CD4-positive, alpha-beta memory T cell (primary cell): ENCODE data around the gene FBLN7. TPM values are rescaled to one million over a fixed set of nuclear protein-coding genes. Genes with fewer than 3 reads are reported as not detected.
A peak's percentile ranks its signal among the peaks of the same experiment; 100 is the strongest.
"Not testable (repeated sequence)": the region's sequence is repeated elsewhere in the genome, so short reads cannot be mapped to it uniquely, and the experiment has no call there.

Source experiments
- CTCF ChIA-PET: fragments of 350-600 bp; sonication (Branson Sonifier 250); formaldehyde crosslinking; loops from one replicate; lab custom pipeline; 2021; ENCODE audit warnings: inconsistent platforms; ENCODE audit not compliant: partially characterized antibody; lab: Charles Lee
- POLR2A ChIA-PET: fragments of 350-600 bp; sonication (Branson Sonifier 250); formaldehyde crosslinking; loops from one replicate; lab custom pipeline; 2021; ENCODE audit not compliant: partially characterized antibody; lab: Charles Lee
- DNase-seq, 5 donors: peaks; one replicate each; pipeline versions ENCODE4 v3.0.0 to v3.0.0-alpha.2; 2020 to 2022; ENCODE audit warnings: mixed read lengths in 1 of 5
- H3K27ac ChIP-seq: one replicate; pipeline ENCODE4 v1.7.0; 2013; ENCODE audit warnings: low read depth, low read length
- H3K27me3 ChIP-seq: 2 replicates; pipeline ENCODE4 v1.7.0; 2013; ENCODE audit warnings: mild to moderate bottlenecking, low read length, moderate library complexity; ENCODE audit not compliant: insufficient read depth
- H3K36me3 ChIP-seq: 2 replicates; pipeline ENCODE4 v1.7.0; 2013; ENCODE audit warnings: mild to moderate bottlenecking, low read length, moderate library complexity; ENCODE audit not compliant: insufficient read depth
- H3K4me1 ChIP-seq: 2 replicates; pipeline ENCODE4 v1.7.0; 2013; ENCODE audit warnings: mild to moderate bottlenecking, low read length, moderate library complexity; ENCODE audit not compliant: insufficient read depth
- H3K4me3 ChIP-seq, 2 donors: one replicate each; pipeline ENCODE4 v1.7.0; 2013; ENCODE audit warnings: low read length in 2 of 2, mild to moderate bottlenecking in 1 of 2
- H3K9me3 ChIP-seq, 2 donors: one replicate each; pipeline ENCODE4 v1.7.0; 2013; ENCODE audit warnings: low read length in 2 of 2, control low read depth in 1 of 2; ENCODE audit not compliant: control insufficient read depth in 1 of 2
- H3K27ac Mint-ChIP-seq, 7 donors: one replicate each; pipeline ENCODE4 v1.8.0; 2020 to 2021; ENCODE audit warnings: mixed read lengths in 7 of 7, mild to moderate bottlenecking in 6 of 7, inconsistent platforms in 3 of 7, moderate library complexity in 3 of 7
- H3K27me3 Mint-ChIP-seq, 2 donors: one replicate each; pipeline ENCODE4 v1.8.0; 2020 to 2021; ENCODE audit warnings: mixed read lengths in 2 of 2
- H3K36me3 Mint-ChIP-seq, 2 donors: one replicate each; pipeline ENCODE4 v1.8.0; 2020 to 2021; ENCODE audit warnings: mixed read lengths in 2 of 2, inconsistent platforms in 1 of 2, mild to moderate bottlenecking in 1 of 2
- H3K4me1 Mint-ChIP-seq, 4 donors: one replicate each; pipeline ENCODE4 v1.8.0; 2020 to 2021; ENCODE audit warnings: mixed read lengths in 4 of 4, mild to moderate bottlenecking in 1 of 4
- H3K4me3 Mint-ChIP-seq, 8 donors: one replicate each; pipeline ENCODE4 v1.8.0; 2020 to 2021; ENCODE audit warnings: mixed read lengths in 8 of 8, mild to moderate bottlenecking in 7 of 8, moderate library complexity in 6 of 8, inconsistent platforms in 3 of 8
- H3K9me3 Mint-ChIP-seq, 8 donors: one replicate each; pipeline ENCODE4 v1.8.0; 2020 to 2021; ENCODE audit warnings: mixed read lengths in 8 of 8, mild to moderate bottlenecking in 5 of 8, inconsistent platforms in 3 of 8, moderate library complexity in 1 of 8
- intact Hi-C: fragments of 100-400 bp; cut with micrococcal nuclease; formaldehyde crosslinking; loops from one replicate; pipeline ENCODE4 v1.15.1; 2023
- polyA plus RNA-seq, 2 donors: library from polyadenylated mRNA; unstranded; fragments of 300-500 nt; fragmentation: Illumina TruSeq; gene quantifications; one replicate each; pipeline ENCODE4 v1.2.3, GENCODE V29; 2021
- total RNA-seq, 2 experiments: library from RNA; stranded (reverse); gene quantifications; one replicate each; pipeline ENCODE4 v1.2.3, GENCODE V29; 2021

Gene FBLN7
- total and polyA plus RNA-seq, 4 experiments from 2014 or later: 29.3 to 41.2 (median 35.7) TPM

DNA sequence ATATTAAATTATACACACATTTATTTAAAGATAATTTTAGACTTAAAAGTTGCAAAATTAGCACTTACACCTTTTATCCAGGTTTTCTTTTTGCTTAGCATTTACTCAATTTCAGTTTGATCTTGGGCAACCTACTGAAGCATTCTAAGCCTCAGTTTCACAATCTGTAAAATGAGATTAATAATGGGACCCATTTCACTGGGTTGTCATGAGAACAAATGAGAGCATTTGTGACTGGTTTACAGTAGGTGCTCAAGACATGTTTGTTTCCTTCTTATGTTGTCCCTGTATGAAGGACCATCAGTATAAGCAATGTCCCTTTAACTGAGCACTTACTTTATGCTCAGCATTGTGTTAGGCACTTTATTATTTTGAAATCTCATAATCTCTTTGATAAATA lies 4.8 kb upstream of the FBLN7 start:
- Histone ChIP-seq H3K4me3 (no peak overlapping the region), H3K4me1 (peaks cover 4% of the 10 kb centered on the region), H3K27ac (no peak overlapping the region), H3K27me3 (no peaks in the 10 kb centered on the region), H3K36me3 (no peaks in the 10 kb centered on the region), H3K9me3 (no peaks in the 10 kb centered on the region)
- DNase-seq: no peak
- intact Hi-C loops: no loop called here
- Mint-ChIP-seq H3K4me1 (peaks cover 12 to 19% (median 15%) of the 10 kb centered on the region in 4 donors), H3K36me3 (peaks cover 2 to 26% of the 10 kb centered on the region in 2 donors), H3K4me3 (no peak overlapping the region), H3K27ac (no peak overlapping the region), H3K9me3 (peaks cover 0 to 26% (median 12%) of the 10 kb centered on the region in 8 donors), H3K27me3 (peaks cover 12 to 14% of the 10 kb centered on the region in 2 donors)
- ChIA-PET CTCF (interaction anchor here (2.9 kb wide), 1 partner anchor 12 kb away, joined by 8 read pairs; no protein-coding TSS in a partner anchor), POLR2A (no interaction called here)

DNA sequence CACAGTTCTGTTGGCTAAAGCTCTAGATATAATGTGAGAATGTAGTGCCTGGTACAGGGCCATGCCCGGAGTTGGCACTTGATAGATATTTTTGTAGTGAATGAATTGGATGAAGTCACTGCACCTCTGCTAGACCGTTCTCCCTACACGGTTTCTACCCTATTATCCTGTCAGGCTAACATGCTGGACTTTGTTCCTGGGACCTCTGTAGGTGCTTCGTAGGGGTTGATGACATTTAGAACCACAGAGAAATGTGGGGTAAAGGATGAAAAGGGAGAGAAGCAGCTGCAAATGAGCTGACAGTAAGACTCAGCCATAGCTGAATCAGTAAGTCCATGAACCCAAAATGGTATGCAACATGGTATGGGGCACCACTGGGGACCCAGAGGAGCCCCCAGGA lies 4.1 kb upstream of the FBLN7 start:
- peaks cover 2 to 26% of the 10 kb centered on the region in 2 donors for H3K36me3 Mint-ChIP-seq
- POLR2A ChIA-PET: interaction anchor here (1.2 kb wide), 1 partner anchor 49 kb away, joined by 3 read pairs; no protein-coding TSS in a partner anchor
- Histone ChIP-seq H3K4me1 (peaks cover 4% of the 10 kb centered on the region), H3K27me3 (no peaks in the 10 kb centered on the region), H3K4me3 (no peak overlapping the region), H3K27ac (no peak overlapping the region), H3K36me3 (no peaks in the 10 kb centered on the region), H3K9me3 (no peaks in the 10 kb centered on the region)
- CTCF ChIA-PET: interaction anchor here (2.9 kb wide), 1 partner anchor 12 kb away, joined by 8 read pairs; no protein-coding TSS in a partner anchor
- no peak for DNase-seq
- intact Hi-C loops: no loop called here
- H3K9me3 Mint-ChIP-seq: peaks cover 0 to 23% (median 11%) of the 10 kb centered on the region in 8 donors
- peaks cover 12 to 19% (median 15%) of the 10 kb centered on the region in 4 donors for H3K4me1 Mint-ChIP-seq
- H3K4me3 Mint-ChIP-seq: no peak overlapping the region
- peaks cover 12 to 14% of the 10 kb centered on the region in 2 donors for H3K27me3 Mint-ChIP-seq
- no peak overlapping the region for H3K27ac Mint-ChIP-seq

DNA sequence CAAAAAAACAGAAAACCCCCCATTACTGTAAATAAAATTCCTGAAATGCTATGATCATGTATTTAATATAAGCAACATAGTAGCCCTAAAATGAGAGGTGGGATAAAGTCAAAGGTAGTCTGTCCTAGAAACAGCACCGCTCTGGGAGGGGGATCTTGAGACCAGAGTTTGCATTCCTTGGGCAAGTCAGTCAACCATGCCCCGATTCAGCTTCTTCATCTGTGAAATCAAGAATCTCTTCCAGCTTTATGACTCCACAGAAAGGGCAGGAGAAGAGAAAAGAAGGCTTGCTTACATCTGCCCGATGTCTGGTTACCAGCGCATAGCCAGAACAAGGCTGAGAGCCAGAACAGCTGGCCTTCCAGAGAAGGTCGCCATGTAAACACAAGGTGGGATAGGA lies 2.1 kb upstream of the FBLN7 start:
- DNase-seq: no peak
- Histone ChIP-seq H3K27ac (no peak overlapping the region), H3K27me3 (no peaks in the 10 kb centered on the region), H3K4me1 (peaks cover 4% of the 10 kb centered on the region), H3K9me3 (no peaks in the 10 kb centered on the region), H3K4me3 (no peak overlapping the region), H3K36me3 (no peaks in the 10 kb centered on the region)
- H3K4me3 Mint-ChIP-seq: peak overlapping the region in 1 of 8 donors; percentile 33
- ChIA-PET POLR2A (no interaction called here), CTCF (interaction anchor here (2.9 kb wide), 1 partner anchor 14 kb away, joined by 8 read pairs; no protein-coding TSS in a partner anchor)
- peaks cover 16 to 20% of the 10 kb centered on the region in 2 donors for H3K27me3 Mint-ChIP-seq
- peaks cover 12 to 19% (median 15%) of the 10 kb centered on the region in 4 donors for H3K4me1 Mint-ChIP-seq
- peaks cover 2 to 26% of the 10 kb centered on the region in 2 donors for H3K36me3 Mint-ChIP-seq
- intact Hi-C loops: no loop called here
- H3K9me3 Mint-ChIP-seq: peaks cover 0 to 23% (median 11%) of the 10 kb centered on the region in 8 donors
- H3K27ac Mint-ChIP-seq: peak overlapping the region in 2 of 7 donors; percentile 31 to 45

DNA sequence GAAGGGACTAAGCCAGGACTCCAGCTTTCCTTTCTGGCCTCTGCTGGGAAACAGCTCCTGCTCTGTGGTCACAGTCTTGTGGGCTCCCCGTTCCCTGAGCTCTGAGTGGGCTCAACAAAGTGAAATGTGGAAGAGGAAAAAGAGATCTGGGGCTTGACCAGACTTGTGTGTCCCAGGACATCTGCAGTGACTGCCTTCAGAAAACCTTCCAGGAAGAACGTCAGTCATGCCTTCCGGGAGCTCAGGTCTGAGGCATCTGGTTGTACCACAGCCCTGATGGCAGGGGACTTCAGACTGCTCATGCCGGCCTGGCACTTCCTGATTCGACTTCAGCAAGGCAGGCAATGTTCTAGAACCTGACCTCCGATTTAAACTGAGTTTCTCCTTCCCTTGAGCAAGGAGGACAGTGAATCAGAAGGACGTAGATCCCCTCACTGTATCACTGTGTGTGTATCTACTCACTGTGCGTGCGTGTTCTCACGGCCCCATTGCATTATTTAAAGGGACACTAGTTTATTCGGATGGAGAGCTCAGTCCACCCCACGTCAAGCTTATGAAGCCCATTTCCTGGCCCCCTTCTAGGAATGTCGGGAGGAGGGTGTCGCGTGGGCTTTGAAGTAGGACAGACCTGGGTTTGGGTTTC lies 548 bp upstream of the FBLN7 start:
- CTCF ChIA-PET: interaction anchor here (0.6 to 2.0 kb wide), 3 partner anchors 10 to 18 kb away, joined by 3 to 5 read pairs (median 3); no protein-coding TSS in a partner anchor
- intact Hi-C loops: no loop called here

DNA sequence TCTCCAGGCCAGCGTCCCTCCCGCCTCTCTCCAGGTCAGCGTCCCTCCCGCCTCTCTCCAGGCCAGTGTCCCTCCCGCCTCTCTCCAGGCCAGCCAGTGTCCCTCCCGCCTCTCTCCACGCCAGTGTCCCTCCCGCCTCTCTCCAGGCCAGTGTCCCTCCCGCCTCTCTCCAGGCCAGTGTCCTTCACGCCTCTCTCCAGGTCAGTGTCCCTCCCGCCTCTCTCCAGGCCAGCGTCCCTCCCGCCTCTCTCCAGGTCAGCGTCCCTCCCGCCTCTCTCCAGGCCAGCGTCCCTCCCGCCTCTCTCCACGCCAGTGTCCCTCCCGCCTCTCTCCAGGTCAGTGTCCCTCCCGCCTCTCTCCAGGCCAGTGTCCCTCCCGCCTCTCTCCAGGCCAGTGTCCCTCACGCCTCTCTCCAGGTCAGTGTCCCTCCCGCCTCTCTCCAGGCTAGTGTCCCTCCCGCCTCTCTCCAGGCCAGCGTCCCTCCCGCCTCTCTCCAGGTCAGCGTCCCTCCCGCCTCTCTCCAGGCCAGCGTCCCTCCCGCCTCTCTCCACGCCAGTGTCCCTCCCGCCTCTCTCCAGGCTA lies 939 bp downstream of the FBLN7 start:
- H3K4me1 ChIP-seq, H3K4me3 Mint-ChIP-seq, H3K9me3 Mint-ChIP-seq, H3K4me1 Mint-ChIP-seq, H3K36me3 ChIP-seq, H3K4me3 ChIP-seq, CTCF ChIA-PET, H3K27ac Mint-ChIP-seq, H3K9me3 ChIP-seq, POLR2A ChIA-PET, intact Hi-C loops, H3K27ac ChIP-seq, DNase-seq, H3K27me3 ChIP-seq: not testable (repeated sequence)
- peaks cover 16 to 20% of the 10 kb centered on the region in 2 donors for H3K27me3 Mint-ChIP-seq
- peaks cover 2 to 14% of the 10 kb centered on the region in 2 donors for H3K36me3 Mint-ChIP-seq

More for the DNA sequence above, 548 bp upstream of the FBLN7 start:
- Histone ChIP-seq H3K4me1 (peaks cover 4% of the 10 kb centered on the region), H3K27me3 (no peaks in the 10 kb centered on the region), H3K27ac (no peak overlapping the region), H3K36me3 (no peaks in the 10 kb centered on the region), H3K9me3 (no peaks in the 10 kb centered on the region), H3K4me3 (peak overlapping the region; percentile 27 to 36)
- peaks cover 7 to 11% (median 10%) of the 10 kb centered on the region in 4 donors for H3K4me1 Mint-ChIP-seq
- POLR2A ChIA-PET: interaction anchor here (0.6 to 1.1 kb wide), 4 partner anchors 17 to 94 kb away, joined by 3 to 6 read pairs (median 4); no protein-coding TSS in a partner anchor
- H3K27me3 Mint-ChIP-seq: peaks cover 16 to 20% of the 10 kb centered on the region in 2 donors
- H3K36me3 Mint-ChIP-seq: peaks cover 2 to 23% of the 10 kb centered on the region in 2 donors
- H3K27ac Mint-ChIP-seq: peak overlapping the region in 3 of 7 donors; percentile 57 to 75 (median 58)
- peak in 1 of 5 donors; percentile 3 for DNase-seq
- peak overlapping the region; percentile 43 to 79 (median 62) for H3K4me3 Mint-ChIP-seq
- peaks cover 0 to 16% (median 7%) of the 10 kb centered on the region in 8 donors for H3K9me3 Mint-ChIP-seq

DNA sequence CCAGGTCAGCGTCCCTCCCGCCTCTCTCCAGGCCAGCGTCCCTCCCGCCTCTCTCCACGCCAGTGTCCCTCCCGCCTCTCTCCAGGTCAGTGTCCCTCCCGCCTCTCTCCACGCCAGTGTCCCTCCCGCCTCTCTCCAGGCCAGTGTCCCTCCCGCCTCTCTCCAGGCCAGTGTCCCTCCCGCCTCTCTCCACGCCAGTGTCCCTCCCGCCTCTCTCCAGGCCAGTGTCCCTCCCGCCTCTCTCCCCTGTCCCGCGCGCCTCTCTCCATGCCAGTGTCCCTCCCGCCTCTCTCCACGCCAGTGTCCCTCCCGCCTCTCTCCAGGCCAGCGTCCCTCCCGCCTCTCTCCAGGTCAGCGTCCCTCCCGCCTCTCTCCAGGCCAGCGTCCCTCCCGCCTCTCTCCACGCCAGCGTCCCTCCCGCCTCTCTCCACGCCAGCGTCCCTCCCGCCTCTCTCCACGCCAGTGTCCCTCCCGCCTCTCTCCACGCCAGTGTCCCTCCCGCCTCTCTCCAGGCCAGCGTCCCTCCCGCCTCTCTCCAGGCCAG lies 1.5 kb downstream of the FBLN7 start:
- H3K4me1 ChIP-seq, H3K27ac Mint-ChIP-seq, POLR2A ChIA-PET, H3K4me1 Mint-ChIP-seq, H3K27me3 ChIP-seq, DNase-seq, H3K4me3 ChIP-seq, H3K36me3 ChIP-seq, H3K4me3 Mint-ChIP-seq, H3K27ac ChIP-seq, H3K9me3 ChIP-seq, intact Hi-C loops, H3K9me3 Mint-ChIP-seq: not testable (repeated sequence)
- Mint-ChIP-seq H3K27me3 (peaks cover 16 to 20% of the 10 kb centered on the region in 2 donors), H3K36me3 (peaks cover 2 to 14% of the 10 kb centered on the region in 2 donors)
- CTCF ChIA-PET: interaction anchor here (0.6 kb wide), 1 partner anchor 63 kb away, joined by 3 read pairs; no protein-coding TSS in a partner anchor
